Thyroid gland (tissue), 4 donors: Measurements from ENCODE around the gene FIBCD1. TPM values are rescaled to one million over a fixed set of nuclear protein-coding genes. Genes with fewer than 3 reads are reported as not detected.

Experiments
- DNase-seq, 2 donors: peaks; one replicate each; pipeline ENCODE4 v3.0.0-alpha.2; 2019
- H3K27ac ChIP-seq, 3 donors: fragments of 200-600 bp; sonication (generic); 1 replicate in 2 of 3; 2 replicates in 1 of 3; pipeline ENCODE4 v1.5.1; 2016 to 2019; ENCODE audit warnings: mild to moderate bottlenecking in 1 of 3, moderate library complexity in 1 of 3
- H3K27me3 ChIP-seq: fragments of 200-600 bp; sonication (generic); one replicate; pipeline ENCODE4 v1.5.1; 2019
- H3K36me3 ChIP-seq, 2 donors: fragments of 200-600 bp; sonication (generic); one replicate each; pipeline ENCODE4 v1.5.1; 2016 to 2019
- H3K4me1 ChIP-seq, 2 donors: fragments of 200-600 bp; sonication (generic); one replicate each; pipeline ENCODE4 v1.5.1; 2017 to 2019
- H3K4me3 ChIP-seq, 3 donors: fragments of 200-600 bp; sonication (generic); replicated peaks in 1 of 3; 1 replicate in 2 of 3; 2 replicates in 1 of 3; pipeline ENCODE4 v1.5.1; 2016; ENCODE audit warnings: mild to moderate bottlenecking in 1 of 3
- H3K9me3 ChIP-seq: fragments of 200-600 bp; sonication (generic); one replicate; pipeline ENCODE4 v1.5.1; 2017
- CTCF ChIP-seq, 6 experiments: fragments of 200-600 bp in 3 of 6; fragments of 450-650 bp in 3 of 6; sonication (generic) in 3 of 6; IDR thresholded peaks; one replicate each; pipeline ENCODE4 v1.5.1; 2016 to 2019; ENCODE audit warnings: antibody characterized with exemption in 6 of 6, mild to moderate bottlenecking in 2 of 6, inconsistent platforms in 1 of 6, moderate library complexity in 1 of 6
- POLR2A ChIP-seq, 2 donors: fragments of 450-650 bp; IDR thresholded peaks; one replicate each; pipeline ENCODE4 v1.6.1; 2017; ENCODE audit warnings: antibody characterized with exemption in 2 of 2, mild to moderate bottlenecking in 2 of 2, moderate library complexity in 1 of 2
- WGBS, 2 donors: methylation state at CpG; one replicate each; pipeline ENCODE4 v1.1.5; 2017; 5-methylcytosine and 5-hydroxymethylcytosine counted together
- intact Hi-C: fragments of 100-400 bp; cut with DNase I; formaldehyde crosslinking; loops from one replicate; pipeline ENCODE4 v1.15.1; 2023
- total RNA-seq, 4 donors: library from RNA; depleted of rRNA; stranded (reverse); fragments of >200 nt; gene quantifications; one replicate each; pipeline ENCODE4 v1.2.3, GENCODE V29; 2016

The FIBCD1 gene
- total RNA-seq, 4 donors from 2014 or later = 0.11 to 0.13 TPM; not detected in 2

GRCh38 chr9:130940027-130940549 lies 1.0 kb upstream of the FIBCD1 start:
- intact Hi-C loops = loop anchor here (2.0 to 5.0 kb wide), 2 partner anchors 73 to 235 kb away; no protein-coding TSS in a partner anchor
- Histone ChIP-seq H3K4me3 (no peak overlapping the region), H3K27me3 (peaks cover 9% of the 10 kb centered on the region), H3K9me3 (no peaks in the 10 kb centered on the region), H3K36me3 (no peaks in the 10 kb centered on the region), H3K4me1 (peaks cover 9 to 28% of the 10 kb centered on the region in 2 donors), H3K27ac (no peak overlapping the region)
- DNase-seq = no peak
- WGBS, 2 donors = 4 to 13% methylated on average over 6 to 22 of the region's 32 CpGs
- TF ChIP-seq POLR2A (IDR thresholded peaks at IDR 0.05) = no peak
- no peak for TF ChIP-seq CTCF (IDR thresholded peaks at IDR 0.05)

GRCh38 chr9:130939405-130940026 lies 469 bp upstream of the FIBCD1 start:
- H3K27ac ChIP-seq = no peak overlapping the region
- H3K4me3 ChIP-seq = peak overlapping the region in 1 of 3 donors; percentile 37
- H3K9me3 ChIP-seq = no peaks in the 10 kb centered on the region
- H3K36me3 ChIP-seq = no peaks in the 10 kb centered on the region
- 2 to 3% methylated on average over 16 to 36 of the region's 75 CpGs for WGBS, 2 donors
- DNase-seq = no peak
- H3K4me1 ChIP-seq = peaks cover 9 to 28% of the 10 kb centered on the region in 2 donors
- intact Hi-C loops = loop anchor here (2.0 to 5.0 kb wide), 3 partner anchors 72 to 235 kb away; no protein-coding TSS in a partner anchor
- H3K27me3 ChIP-seq = peaks cover 9% of the 10 kb centered on the region
- TF ChIP-seq CTCF (IDR thresholded peaks at IDR 0.05) = no peak
- TF ChIP-seq POLR2A (IDR thresholded peaks at IDR 0.05) = no peak

DNA sequence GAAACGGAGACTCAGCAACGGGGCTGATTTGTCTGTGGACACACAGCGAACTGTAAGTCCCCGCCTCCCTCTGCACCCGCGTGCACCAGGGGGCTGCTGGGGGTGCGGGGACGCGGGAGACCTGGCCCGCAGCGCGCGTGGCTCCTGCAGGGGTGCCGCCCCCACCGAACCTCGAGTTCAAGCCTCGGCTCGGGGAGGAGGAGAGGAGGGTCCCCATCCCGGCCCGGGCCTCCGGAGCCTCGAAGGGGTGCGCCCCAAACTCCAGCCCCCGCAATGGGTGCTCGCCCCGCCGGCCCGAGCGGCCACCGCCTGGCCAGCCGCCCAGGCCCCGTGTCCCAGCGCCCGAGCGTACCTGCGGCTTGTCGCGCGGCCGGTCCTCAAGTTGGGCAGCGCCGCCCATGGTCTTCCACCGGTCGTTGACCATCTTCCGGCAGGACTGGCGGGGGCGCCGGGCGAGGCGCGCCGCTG lies 829 bp downstream of the FIBCD1 start:
- H3K9me3 ChIP-seq = no peaks in the 10 kb centered on the region
- TF ChIP-seq POLR2A (IDR thresholded peaks at IDR 0.05) (no peak), CTCF (IDR thresholded peaks at IDR 0.05) (no peak)
- H3K27me3 ChIP-seq = peaks cover 9% of the 10 kb centered on the region
- intact Hi-C loops = loop anchor here (5.0 kb wide), 1 partner anchor 171 kb away; no protein-coding TSS in a partner anchor
- peak overlapping the region in 1 of 3 donors; percentile 12 for H3K4me3 ChIP-seq
- H3K36me3 ChIP-seq = no peaks in the 10 kb centered on the region
- no peak overlapping the region for H3K27ac ChIP-seq
- peaks cover 9 to 28% of the 10 kb centered on the region in 2 donors for H3K4me1 ChIP-seq
- no peak for DNase-seq
- WGBS, 2 donors = 5 to 14% methylated on average over 2 to 8 of the region's 52 CpGs

- no peak for DNase-seq
- TF ChIP-seq POLR2A (IDR thresholded peaks at IDR 0.05) (no peak), CTCF (IDR thresholded peaks at IDR 0.05) (no peak)
- H3K27ac ChIP-seq = no peak overlapping the region
- 70 to 72% methylated on average over 22 to 23 of the region's 23 CpGs for WGBS, 2 donors
- no peaks in the 10 kb centered on the region for H3K36me3 ChIP-seq
- intact Hi-C loops = loop anchor here (5.0 kb wide), 1 partner anchor 170 kb away; no protein-coding TSS in a partner anchor
- no peaks in the 10 kb centered on the region for H3K9me3 ChIP-seq
- H3K27me3 ChIP-seq = peaks cover 9% of the 10 kb centered on the region
- H3K4me3 ChIP-seq = no peak overlapping the region
- H3K4me1 ChIP-seq = peaks cover 9 to 28% of the 10 kb centered on the region in 2 donors
Observed at GRCh38 chr9:130937146-130938076, 1.6 kb downstream of the FIBCD1 start.
